Neural cell (in vitro differentiated cells): ENCODE measurements around the gene RNLS. TPM values are rescaled to one million over a fixed set of nuclear protein-coding genes. Genes with fewer than 3 reads are reported as not detected.

Experiments used
- H2AFZ ChIP-seq: fragments of 200-600, 300-800 bp; sonication (generic), shearing (Covaris generic); 2 replicates; pipeline ENCODE4 v1.6.0; 2014; ENCODE audit warnings: low read depth, mild to moderate bottlenecking, antibody characterized with exemption, low read length, moderate library complexity
- H3F3A ChIP-seq: fragments of 200-600 bp; shearing (Covaris generic); 2 replicates; pipeline ENCODE4 v1.6.1; 2016; ENCODE audit warnings: mild to moderate bottlenecking, moderate library complexity, mixed read lengths, antibody characterized with exemption, low read length; ENCODE audit not compliant: insufficient read depth, poor library complexity, severe bottlenecking
- H3K27ac ChIP-seq: fragments of 200-600, 300-800 bp; sonication (generic), shearing (Covaris generic); 2 replicates; pipeline ENCODE4 v1.5.1; 2014; ENCODE audit warnings: mild to moderate bottlenecking, low read length, moderate library complexity
- H3K27me3 ChIP-seq: fragments of 300-800, 200-600 bp; sonication (generic), shearing (Covaris generic); 2 replicates; pipeline ENCODE4 v1.6.0; 2014; ENCODE audit warnings: mild to moderate bottlenecking, low read depth, low read length, moderate library complexity; ENCODE audit not compliant: insufficient read depth
- H3K36me3 ChIP-seq: fragments of 300-800, 200-600 bp; sonication (generic), shearing (Covaris generic); 2 replicates; pipeline ENCODE4 v1.5.1; 2014; ENCODE audit warnings: mild to moderate bottlenecking, antibody characterized with exemption, low read length, moderate library complexity; ENCODE audit not compliant: insufficient read depth
- H3K4me2 ChIP-seq: fragments of 300-800, 200-600 bp; sonication (generic), shearing (Covaris generic); 2 replicates; pipeline ENCODE4 v1.6.0; 2014; ENCODE audit warnings: mild to moderate bottlenecking, low read length
- H3K4me3 ChIP-seq: fragments of 300-800, 200-600 bp; sonication (generic), shearing (Covaris generic); 2 replicates; pipeline ENCODE4 v1.5.1; 2014; ENCODE audit warnings: mild to moderate bottlenecking, low read length, moderate library complexity
- H3K79me2 ChIP-seq: fragments of 200-600 bp; shearing (Covaris generic); replicated peaks from 2 replicates; pipeline ENCODE4 v1.6.0; 2014; ENCODE audit warnings: mild to moderate bottlenecking, low read length, moderate library complexity; ENCODE audit not compliant: insufficient read depth
- H3K9ac ChIP-seq: fragments of 300-800, 200-600 bp; sonication (generic), shearing (Covaris generic); 2 replicates; pipeline ENCODE4 v1.6.1; 2016; ENCODE audit warnings: mild to moderate bottlenecking, low read length, mixed read lengths
- H3K9me2 ChIP-seq: fragments of 200-600 bp; shearing (Covaris generic); 2 replicates; pipeline ENCODE4 v1.6.1; 2016; ENCODE audit warnings: mild to moderate bottlenecking, low read length, mixed read lengths; ENCODE audit not compliant: insufficient read depth
- H3K9me3 ChIP-seq: fragments of 200-600, 300-800 bp; sonication (generic), shearing (Covaris generic); 2 replicates; pipeline ENCODE4 v1.6.1; 2016; ENCODE audit warnings: mild to moderate bottlenecking, mixed run types, low read length, moderate library complexity, mixed read lengths
- H4K20me1 ChIP-seq: fragments of 200-600 bp; shearing (Covaris generic); 2 replicates; pipeline ENCODE4 v1.6.1; 2016; ENCODE audit warnings: mild to moderate bottlenecking, mixed run types; ENCODE audit not compliant: insufficient read depth
- EP300 ChIP-seq: fragments of 450-650 bp; conservative IDR thresholded peaks from 2 replicates; pipeline ENCODE4 v1.6.1; 2014; ENCODE audit warnings: antibody characterized with exemption, mild to moderate bottlenecking, moderate library complexity; ENCODE audit not compliant: poor library complexity, severe bottlenecking
- EZH2 ChIP-seq: fragments of 200-600, 300-800 bp; shearing (Covaris generic), sonication (generic); IDR thresholded peaks from 2 replicates; pipeline ENCODE4 v1.6.1; 2014; ENCODE audit warnings: antibody characterized with exemption, low read length, borderline replicate concordance, mild to moderate bottlenecking; ENCODE audit not compliant: insufficient read depth, poor library complexity, severe bottlenecking
- MXI1 ChIP-seq: fragments of 450-650 bp; conservative IDR thresholded peaks from 2 replicates; pipeline ENCODE4 v1.6.1; 2014; ENCODE audit warnings: antibody characterized with exemption, mild to moderate bottlenecking; ENCODE audit not compliant: poor library complexity, severe bottlenecking
- POLR2AphosphoS5 ChIP-seq: IDR thresholded peaks from 2 replicates; pipeline ENCODE4 v1.6.1; 2012
- RAD21 ChIP-seq: fragments of 450-650 bp; conservative IDR thresholded peaks from 2 replicates; pipeline ENCODE4 v1.6.1; 2014; ENCODE audit warnings: antibody characterized with exemption, mild to moderate bottlenecking, moderate library complexity
- SMC3 ChIP-seq: fragments of 450-650 bp; conservative IDR thresholded peaks from 2 replicates; pipeline ENCODE4 v1.6.1; 2014; ENCODE audit warnings: antibody characterized with exemption, mild to moderate bottlenecking, moderate library complexity; ENCODE audit not compliant: poor library complexity
- polyA plus RNA-seq: library from polyadenylated mRNA; depleted of rRNA; stranded (reverse); fragments of >200 nt; gene quantifications from 2 replicates; pipeline ENCODE4 v1.2.3, GENCODE V29; 2014
- TF ChIP-seq, protein P1 (sequence below): fragments of 450-650 bp; IDR thresholded peaks from 2 replicates; pipeline ENCODE4 v1.5.1; 2014; ENCODE audit warnings: antibody characterized with exemption, mild to moderate bottlenecking, moderate library complexity; ENCODE audit not compliant: poor library complexity, severe bottlenecking

Gene RNLS
- polyA plus RNA-seq, 1 donor from 2014 or later: 0.20 TPM

DNA sequence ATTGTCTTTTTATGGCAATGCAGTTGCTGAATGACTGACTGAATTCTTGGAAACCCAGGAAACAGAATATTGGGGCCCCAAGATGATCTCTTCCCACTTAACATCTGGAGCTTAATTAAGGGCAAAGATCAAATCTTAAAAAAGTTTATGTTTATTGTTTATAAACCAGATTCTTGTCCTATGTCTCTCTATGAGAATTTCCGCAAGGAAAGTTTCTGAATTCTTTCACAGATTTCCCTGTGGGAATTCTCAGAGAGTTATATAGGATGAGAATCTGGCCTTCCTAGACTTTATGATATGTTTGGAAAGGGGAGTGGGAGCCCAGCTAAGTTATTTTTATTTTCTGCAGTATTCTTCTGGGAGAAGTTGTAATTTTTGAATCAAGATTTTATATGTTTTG lies 166.3 kb downstream of the RNLS start:
- Histone ChIP-seq H3K4me3 (no peak overlapping the region), H3K79me2 (no peaks in the 10 kb centered on the region), H3K36me3 (no peaks in the 10 kb centered on the region), H3K27me3 (no peaks in the 10 kb centered on the region), H3F3A (no peaks in the 10 kb centered on the region), H2AFZ (no peak overlapping the region), H3K9ac (no peak overlapping the region), H4K20me1 (no peaks in the 10 kb centered on the region), H3K4me2 (no peak overlapping the region), H3K9me3 (no peaks in the 10 kb centered on the region), H3K27ac (no peak overlapping the region), H3K9me2 (no peaks in the 10 kb centered on the region)
- TF ChIP-seq RAD21: no peak
- TF ChIP-seq POLR2AphosphoS5: no peak

DNA sequence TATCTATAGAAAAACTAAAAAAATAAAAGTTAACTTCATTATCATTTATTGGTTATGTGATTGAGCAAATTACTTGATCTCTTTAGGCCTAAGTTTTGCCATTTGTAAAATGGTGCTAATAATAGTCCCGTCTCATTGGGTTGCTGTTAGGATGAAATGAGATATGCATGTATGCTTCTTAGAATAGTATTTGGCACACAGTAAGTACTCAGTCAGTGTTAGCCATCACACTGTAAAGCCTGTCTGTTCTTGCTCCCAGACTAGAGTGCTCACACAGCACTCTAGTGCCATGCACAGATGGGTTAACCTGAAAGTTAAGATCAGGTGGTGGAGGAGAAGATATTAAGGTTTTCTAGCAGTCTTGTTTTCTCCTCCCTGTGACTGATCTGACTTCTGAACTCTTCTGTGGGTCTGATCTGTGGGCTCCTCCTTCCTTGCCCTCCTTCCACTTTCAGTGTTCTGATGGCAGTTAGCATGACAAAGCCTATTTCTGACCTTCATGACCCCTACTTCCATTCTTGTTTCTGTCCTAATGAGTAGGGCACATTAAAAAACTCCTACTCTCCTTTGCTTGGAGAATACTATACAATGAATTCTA lies 167.5 kb downstream of the RNLS start:
- Histone ChIP-seq H3K9me2 (no peaks in the 10 kb centered on the region), H3K36me3 (no peaks in the 10 kb centered on the region), H3K27ac (no peak overlapping the region), H3K9ac (no peak overlapping the region), H3F3A (no peaks in the 10 kb centered on the region), H4K20me1 (no peaks in the 10 kb centered on the region), H3K27me3 (no peaks in the 10 kb centered on the region), H3K4me2 (no peak overlapping the region), H3K79me2 (no peaks in the 10 kb centered on the region), H3K4me3 (no peak overlapping the region), H2AFZ (no peak overlapping the region), H3K9me3 (no peaks in the 10 kb centered on the region)
- no peak for TF ChIP-seq EZH2
- TF ChIP-seq, protein P1, sequence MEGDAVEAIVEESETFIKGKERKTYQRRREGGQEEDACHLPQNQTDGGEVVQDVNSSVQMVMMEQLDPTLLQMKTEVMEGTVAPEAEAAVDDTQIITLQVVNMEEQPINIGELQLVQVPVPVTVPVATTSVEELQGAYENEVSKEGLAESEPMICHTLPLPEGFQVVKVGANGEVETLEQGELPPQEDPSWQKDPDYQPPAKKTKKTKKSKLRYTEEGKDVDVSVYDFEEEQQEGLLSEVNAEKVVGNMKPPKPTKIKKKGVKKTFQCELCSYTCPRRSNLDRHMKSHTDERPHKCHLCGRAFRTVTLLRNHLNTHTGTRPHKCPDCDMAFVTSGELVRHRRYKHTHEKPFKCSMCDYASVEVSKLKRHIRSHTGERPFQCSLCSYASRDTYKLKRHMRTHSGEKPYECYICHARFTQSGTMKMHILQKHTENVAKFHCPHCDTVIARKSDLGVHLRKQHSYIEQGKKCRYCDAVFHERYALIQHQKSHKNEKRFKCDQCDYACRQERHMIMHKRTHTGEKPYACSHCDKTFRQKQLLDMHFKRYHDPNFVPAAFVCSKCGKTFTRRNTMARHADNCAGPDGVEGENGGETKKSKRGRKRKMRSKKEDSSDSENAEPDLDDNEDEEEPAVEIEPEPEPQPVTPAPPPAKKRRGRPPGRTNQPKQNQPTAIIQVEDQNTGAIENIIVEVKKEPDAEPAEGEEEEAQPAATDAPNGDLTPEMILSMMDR: no peak
- TF ChIP-seq RAD21: no peak

DNA sequence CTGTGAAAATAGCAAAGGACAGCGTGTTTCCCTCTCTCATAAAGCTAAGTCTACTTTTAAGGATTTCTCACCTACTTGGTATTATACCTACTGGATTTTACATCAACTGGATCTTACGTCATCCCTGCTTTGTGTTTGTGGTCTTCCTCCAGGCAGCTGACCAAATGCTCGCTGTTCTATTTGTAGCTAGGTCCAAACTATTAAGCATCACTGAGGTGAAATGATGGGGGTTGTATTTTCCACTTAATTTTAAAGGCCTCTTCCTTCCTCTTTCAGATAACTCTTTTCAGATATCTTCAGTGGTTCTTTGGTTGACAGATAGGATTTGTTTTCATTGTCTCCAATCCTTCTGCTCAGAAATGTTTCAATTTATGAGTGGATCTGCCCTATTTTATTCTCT lies 169.7 kb downstream of the RNLS start:
- Histone ChIP-seq H4K20me1 (no peaks in the 10 kb centered on the region), H3K9me3 (no peaks in the 10 kb centered on the region), H3K9ac (no peak overlapping the region), H3K27ac (no peak overlapping the region), H3K4me2 (no peak overlapping the region), H3K27me3 (no peaks in the 10 kb centered on the region), H3K4me3 (no peak overlapping the region), H3K36me3 (no peaks in the 10 kb centered on the region), H2AFZ (no peak overlapping the region), H3F3A (no peaks in the 10 kb centered on the region), H3K9me2 (no peaks in the 10 kb centered on the region), H3K79me2 (no peaks in the 10 kb centered on the region)
- TF ChIP-seq RAD21 (no peak), EZH2 (no peak), POLR2AphosphoS5 (no peak), MXI1 (no peak), EP300 (no peak), SMC3 (no peak)
- TF ChIP-seq, protein P1: no peak
